Measurements from ENCODE around the gene THSD7B.

Gene THSD7B

DNA sequence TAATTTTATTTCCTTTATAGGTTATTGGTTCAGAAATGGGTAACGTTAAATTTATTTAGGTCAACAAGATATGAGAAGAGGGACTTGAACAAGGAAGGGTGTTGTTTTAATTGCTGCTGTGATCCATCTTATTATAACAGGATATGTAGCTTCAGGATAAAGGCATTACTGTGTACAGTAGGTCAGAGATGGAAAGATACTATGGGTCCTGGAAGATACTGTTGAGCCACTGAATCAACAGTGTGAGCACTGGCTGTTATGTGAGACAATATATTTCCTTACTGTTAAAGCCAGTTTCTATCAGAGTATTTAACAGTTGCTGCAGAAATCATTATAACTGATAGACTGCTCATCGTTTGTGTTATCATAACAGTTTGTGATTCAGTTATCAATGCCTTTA lies 414.7 kb downstream of the THSD7B start:
- Histone ChIP-seq H3K4me3 (ENCODE audit: low read depth in 1 of 2, low read length in 2 of 2) (no peak overlapping the region), H3K9me3 (ENCODE audit: control insufficient read depth in 1 of 2, low read length in 2 of 2) (no peaks in the 10 kb centered on the region), H3K36me3 (ENCODE audit: control insufficient read depth in 1 of 2, insufficient read depth in 2 of 2, low read length in 2 of 2) (no peaks in the 10 kb centered on the region), H3K4me1 (ENCODE audit: control insufficient read depth in 1 of 2, insufficient read depth in 2 of 2, low read length in 2 of 2) (no peaks in the 10 kb centered on the region), H3K27ac (ENCODE audit: low read depth, low read length) (no peak overlapping the region), H3K9ac (ENCODE audit: low read depth in 1 of 2, low read length in 2 of 2) (no peak overlapping the region), H3K27me3 (ENCODE audit: control insufficient read depth in 1 of 2, insufficient read depth in 2 of 2, low read length in 2 of 2) (no peaks in the 10 kb centered on the region)

DNA sequence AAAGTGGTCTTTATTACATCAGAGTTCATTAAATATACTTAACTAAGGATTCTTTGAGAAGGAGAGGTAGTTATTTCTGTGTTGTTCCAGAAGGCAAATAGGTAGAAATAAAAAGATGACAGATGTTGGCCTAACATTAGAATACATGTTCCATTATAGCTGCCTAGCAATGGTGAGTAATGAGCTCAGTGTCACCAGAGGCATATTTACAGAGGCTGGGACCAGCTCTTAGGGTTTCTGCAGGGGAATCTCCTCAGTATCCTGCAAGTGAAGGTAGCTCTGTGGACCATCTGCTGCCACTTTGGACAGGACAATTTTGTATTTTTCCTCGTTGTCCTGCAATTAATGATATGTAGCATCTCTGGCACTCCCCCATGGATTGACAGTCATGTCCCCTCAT lies 416.0 kb downstream of the THSD7B start:
- Histone ChIP-seq H3K36me3 (ENCODE audit: control insufficient read depth in 1 of 2, insufficient read depth in 2 of 2, low read length in 2 of 2) (no peaks in the 10 kb centered on the region), H3K27ac (ENCODE audit: low read depth, low read length) (no peak overlapping the region), H3K4me1 (ENCODE audit: control insufficient read depth in 1 of 2, insufficient read depth in 2 of 2, low read length in 2 of 2) (no peaks in the 10 kb centered on the region), H3K9ac (ENCODE audit: low read depth in 1 of 2, low read length in 2 of 2) (no peak overlapping the region), H3K27me3 (ENCODE audit: control insufficient read depth in 1 of 2, insufficient read depth in 2 of 2, low read length in 2 of 2) (no peaks in the 10 kb centered on the region), H3K9me3 (ENCODE audit: control insufficient read depth in 1 of 2, low read length in 2 of 2) (peaks cover 0 to 4% of the 10 kb centered on the region in 2 donors), H3K4me3 (ENCODE audit: low read depth in 1 of 2, low read length in 2 of 2) (no peak overlapping the region)

DNA sequence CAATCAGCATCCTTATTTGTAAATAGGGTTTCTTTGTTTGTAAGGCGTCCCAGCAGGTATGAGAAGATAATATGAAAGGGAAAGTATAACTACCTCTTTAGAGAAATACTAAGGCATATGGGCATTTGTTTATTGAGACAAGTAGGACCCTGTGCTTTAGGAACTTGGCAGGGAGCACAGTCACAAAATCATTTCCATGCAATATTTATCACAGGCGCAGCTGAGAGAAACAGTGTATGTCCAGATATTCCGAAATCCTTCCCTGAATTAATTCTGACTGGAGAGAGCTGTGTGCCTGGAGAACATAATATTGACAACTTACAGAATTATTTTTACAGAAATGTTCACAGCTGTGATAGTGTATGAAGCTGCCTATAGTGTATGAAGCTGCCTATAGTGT lies 416.7 kb downstream of the THSD7B start:
- no peak overlapping the region for H3K27ac ChIP-seq (ENCODE audit: low read depth, low read length)

DNA sequence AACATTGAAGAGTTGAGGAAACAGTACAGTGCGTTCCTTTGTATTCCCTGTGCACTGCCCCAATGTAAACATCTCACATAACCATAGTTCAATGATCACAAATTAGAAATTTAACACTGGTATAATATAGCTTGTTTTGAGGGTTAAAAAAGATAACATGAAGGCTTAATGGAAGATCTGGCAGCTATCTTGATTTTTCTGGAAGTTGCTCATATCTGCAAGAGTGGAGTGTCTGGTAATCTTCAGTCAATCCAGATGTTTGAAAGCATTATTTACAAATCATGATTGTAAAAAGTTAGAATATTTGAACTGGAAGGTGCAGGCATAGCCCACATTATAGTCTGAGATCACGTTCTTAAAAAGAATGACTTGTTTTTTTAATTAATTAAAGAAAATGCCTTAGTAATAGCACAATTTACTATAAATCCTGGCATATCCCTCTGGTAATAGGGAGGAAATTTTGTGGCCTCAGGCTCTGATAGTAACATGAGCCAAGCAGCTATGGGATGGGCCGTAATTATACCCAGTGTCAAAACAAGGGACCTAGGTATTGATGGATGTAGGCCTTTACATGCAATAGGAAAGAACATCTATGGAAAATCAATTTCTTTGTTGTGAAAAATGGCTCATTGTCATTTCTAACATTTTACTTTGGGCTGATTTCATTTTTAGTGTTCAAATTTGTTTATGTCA lies 418.0 kb downstream of the THSD7B start:
- Histone ChIP-seq H3K27ac (ENCODE audit: low read depth, low read length) (no peak overlapping the region), H3K4me3 (ENCODE audit: low read depth in 1 of 2, low read length in 2 of 2) (no peak overlapping the region), H3K36me3 (ENCODE audit: control insufficient read depth in 1 of 2, insufficient read depth in 2 of 2, low read length in 2 of 2) (no peaks in the 10 kb centered on the region), H3K27me3 (ENCODE audit: control insufficient read depth in 1 of 2, insufficient read depth in 2 of 2, low read length in 2 of 2) (no peaks in the 10 kb centered on the region), H3K9me3 (ENCODE audit: control insufficient read depth in 1 of 2, low read length in 2 of 2) (peaks cover 0 to 4% of the 10 kb centered on the region in 2 donors), H3K4me1 (ENCODE audit: control insufficient read depth in 1 of 2, insufficient read depth in 2 of 2, low read length in 2 of 2) (no peaks in the 10 kb centered on the region), H3K9ac (ENCODE audit: low read depth in 1 of 2, low read length in 2 of 2) (no peak overlapping the region)

More for the DNA sequence above, 416.7 kb downstream of the THSD7B start:
- Histone ChIP-seq H3K36me3 (ENCODE audit: control insufficient read depth in 1 of 2, insufficient read depth in 2 of 2, low read length in 2 of 2) (no peaks in the 10 kb centered on the region), H3K27me3 (ENCODE audit: control insufficient read depth in 1 of 2, insufficient read depth in 2 of 2, low read length in 2 of 2) (no peaks in the 10 kb centered on the region), H3K4me1 (ENCODE audit: control insufficient read depth in 1 of 2, insufficient read depth in 2 of 2, low read length in 2 of 2) (no peaks in the 10 kb centered on the region), H3K4me3 (ENCODE audit: low read depth in 1 of 2, low read length in 2 of 2) (no peak overlapping the region), H3K9me3 (ENCODE audit: control insufficient read depth in 1 of 2, low read length in 2 of 2) (peaks cover 0 to 4% of the 10 kb centered on the region in 2 donors), H3K9ac (ENCODE audit: low read depth in 1 of 2, low read length in 2 of 2) (no peak overlapping the region)

DNA sequence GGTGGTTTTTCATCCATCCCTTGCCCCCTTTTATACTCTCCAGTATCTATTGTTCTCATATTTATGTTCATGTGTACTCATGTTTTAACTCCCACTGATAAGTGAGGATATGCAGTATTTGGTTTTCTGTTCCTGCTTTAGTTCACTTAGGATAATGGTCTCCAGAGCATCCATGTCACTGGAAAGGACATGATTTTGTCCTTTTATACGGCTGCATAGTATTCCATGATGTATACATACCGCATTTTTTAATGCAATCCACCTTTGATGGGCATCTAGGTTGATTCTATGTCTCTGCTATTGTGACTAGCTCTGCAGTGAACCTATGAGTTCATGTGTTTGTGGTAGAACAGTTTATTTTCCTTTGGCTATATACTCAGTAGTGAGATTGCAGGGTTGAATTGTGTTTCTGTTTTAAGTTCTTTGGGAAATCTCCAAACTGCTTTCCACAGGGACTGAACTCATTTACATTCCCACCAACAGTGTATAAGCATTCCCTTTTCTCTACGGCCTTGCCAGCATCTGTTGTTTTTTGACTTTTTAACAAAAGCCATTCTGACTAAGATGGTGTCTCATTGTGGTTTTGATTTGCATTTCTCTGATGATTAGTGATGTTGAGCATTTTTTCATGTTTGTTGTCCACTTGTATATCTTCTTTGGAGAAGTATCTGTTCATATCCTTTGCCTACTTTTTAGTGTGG lies 420.2 kb downstream of the THSD7B start:
- no peak overlapping the region for H3K27ac ChIP-seq (ENCODE audit: low read depth, low read length)
- no peaks in the 10 kb centered on the region for H3K36me3 ChIP-seq (ENCODE audit: control insufficient read depth in 1 of 2, insufficient read depth in 2 of 2, low read length in 2 of 2)
- peaks cover 0 to 4% of the 10 kb centered on the region in 2 donors for H3K9me3 ChIP-seq (ENCODE audit: control insufficient read depth in 1 of 2, low read length in 2 of 2)

DNA sequence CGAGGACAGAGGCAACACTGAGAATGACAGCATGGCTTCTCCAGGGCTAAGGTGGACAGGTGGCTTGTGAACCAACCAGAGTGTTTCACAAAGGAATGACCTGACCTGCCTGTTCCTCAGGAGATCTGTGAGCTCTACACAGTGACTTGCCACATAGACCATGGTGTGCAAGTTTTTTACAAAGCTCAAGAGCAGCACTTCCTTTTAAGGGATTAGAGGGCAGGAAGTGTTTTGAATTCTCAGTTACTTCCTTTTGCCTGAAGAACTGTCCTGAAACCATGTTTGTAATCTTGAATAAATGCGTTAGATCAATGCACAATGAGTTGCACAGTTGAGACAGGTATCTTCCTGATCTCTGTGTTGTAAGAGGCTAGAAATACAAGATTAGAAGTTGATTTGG lies 421.9 kb downstream of the THSD7B start:
- Histone ChIP-seq H3K9me3 (ENCODE audit: control insufficient read depth in 1 of 2, low read length in 2 of 2) (peaks cover 0 to 4% of the 10 kb centered on the region in 2 donors), H3K4me1 (ENCODE audit: control insufficient read depth in 1 of 2, insufficient read depth in 2 of 2, low read length in 2 of 2) (no peaks in the 10 kb centered on the region), H3K36me3 (ENCODE audit: control insufficient read depth in 1 of 2, insufficient read depth in 2 of 2, low read length in 2 of 2) (no peaks in the 10 kb centered on the region), H3K9ac (ENCODE audit: low read depth in 1 of 2, low read length in 2 of 2) (no peak overlapping the region), H3K27ac (ENCODE audit: low read depth, low read length) (no peak overlapping the region), H3K27me3 (ENCODE audit: control insufficient read depth in 1 of 2, insufficient read depth in 2 of 2, low read length in 2 of 2) (no peaks in the 10 kb centered on the region), H3K4me3 (ENCODE audit: low read depth in 1 of 2, low read length in 2 of 2) (no peak overlapping the region)

More for the DNA sequence above, 420.2 kb downstream of the THSD7B start:
- Histone ChIP-seq H3K4me1 (ENCODE audit: control insufficient read depth in 1 of 2, insufficient read depth in 2 of 2, low read length in 2 of 2) (no peaks in the 10 kb centered on the region), H3K27me3 (ENCODE audit: control insufficient read depth in 1 of 2, insufficient read depth in 2 of 2, low read length in 2 of 2) (no peaks in the 10 kb centered on the region), H3K9ac (ENCODE audit: low read depth in 1 of 2, low read length in 2 of 2) (no peak overlapping the region), H3K4me3 (ENCODE audit: low read depth in 1 of 2, low read length in 2 of 2) (no peak overlapping the region)

DNA sequence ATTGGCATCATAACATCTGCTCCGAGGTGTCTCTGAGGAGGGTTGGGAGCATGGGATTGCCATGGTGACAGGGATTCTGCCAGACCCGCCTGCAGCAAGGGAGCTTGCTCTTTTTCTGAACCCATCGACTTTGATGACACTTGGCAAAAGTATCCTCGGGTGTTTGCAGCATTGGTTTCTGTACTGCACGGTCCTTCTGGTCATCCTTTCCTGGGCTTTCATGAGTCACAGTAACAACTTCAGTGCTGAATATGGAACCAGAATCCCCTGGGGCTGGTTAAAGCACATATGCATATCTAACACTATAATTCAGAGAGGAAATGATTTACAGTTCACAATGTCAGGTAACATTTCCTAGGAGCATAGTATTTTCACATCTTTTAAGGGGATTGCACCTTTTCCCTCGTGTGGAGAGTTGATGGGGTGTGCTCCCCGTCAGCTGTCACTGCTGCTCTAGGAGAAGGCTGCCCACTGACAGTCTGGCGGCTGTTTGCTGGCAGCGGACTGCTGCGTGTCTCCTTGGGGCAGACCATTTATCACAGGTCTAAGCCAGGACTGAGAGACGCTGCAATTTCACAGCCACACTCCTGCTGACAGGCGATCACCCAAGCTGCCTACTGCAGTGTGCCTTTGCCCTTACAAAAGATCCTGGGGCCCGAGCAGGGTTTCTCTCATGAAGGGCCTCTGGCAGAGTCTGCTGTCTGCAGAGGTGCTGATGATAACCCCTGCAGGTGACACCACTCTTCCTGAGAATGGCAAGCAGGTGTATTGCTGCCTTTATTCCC lies 425.3 kb downstream of the THSD7B start:
- Histone ChIP-seq H3K27ac (ENCODE audit: low read depth, low read length) (no peak overlapping the region), H3K4me1 (ENCODE audit: control insufficient read depth in 1 of 2, insufficient read depth in 2 of 2, low read length in 2 of 2) (no peaks in the 10 kb centered on the region), H3K9me3 (ENCODE audit: control insufficient read depth in 1 of 2, low read length in 2 of 2) (no peaks in the 10 kb centered on the region), H3K4me3 (ENCODE audit: low read depth in 1 of 2, low read length in 2 of 2) (no peak overlapping the region), H3K9ac (ENCODE audit: low read depth in 1 of 2, low read length in 2 of 2) (no peak overlapping the region), H3K27me3 (ENCODE audit: control insufficient read depth in 1 of 2, insufficient read depth in 2 of 2, low read length in 2 of 2) (no peaks in the 10 kb centered on the region), H3K36me3 (ENCODE audit: control insufficient read depth in 1 of 2, insufficient read depth in 2 of 2, low read length in 2 of 2) (no peaks in the 10 kb centered on the region)

DNA sequence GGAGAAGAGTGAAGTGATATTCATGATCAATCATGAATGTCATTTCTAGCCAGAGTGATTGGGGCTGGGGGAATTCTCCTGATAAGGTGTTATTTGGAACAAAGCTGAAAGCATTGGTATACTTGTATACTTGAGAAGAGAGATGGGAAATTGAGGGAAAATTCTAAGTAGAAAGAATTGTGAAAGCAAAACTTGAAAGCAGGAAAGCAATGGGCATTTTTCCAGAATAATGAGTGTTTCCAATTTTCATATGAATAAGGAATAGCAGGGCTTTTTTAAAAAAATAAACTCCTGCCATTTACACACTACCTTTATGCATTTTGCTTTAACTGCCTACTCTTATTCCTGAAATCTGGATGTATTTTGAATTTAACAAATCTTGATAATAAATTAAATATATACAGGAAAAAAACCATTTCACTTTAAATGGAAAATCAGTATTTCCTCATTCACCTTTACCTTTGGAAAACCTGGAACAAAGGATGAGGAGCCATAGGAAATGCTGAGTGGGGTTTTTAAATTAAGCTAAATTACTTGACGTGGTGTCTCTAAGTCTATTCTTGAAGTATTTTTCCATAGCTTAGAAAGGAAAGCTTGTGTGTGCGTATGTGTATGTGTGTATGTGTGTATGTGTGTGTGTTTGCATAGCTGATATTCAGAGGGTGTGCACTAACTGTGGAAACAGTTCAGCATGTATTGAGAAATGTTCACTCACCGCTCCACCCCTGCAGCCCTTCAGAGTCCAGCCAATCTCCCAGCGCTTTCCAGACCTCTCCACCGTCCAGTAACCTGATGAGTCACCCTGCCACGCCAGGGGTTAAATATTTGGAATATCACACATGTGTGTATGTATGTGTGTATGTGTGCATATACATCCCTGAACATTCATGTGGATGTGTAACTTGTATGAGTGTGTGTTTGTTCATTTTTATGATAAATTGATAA lies 427.3 kb downstream of the THSD7B start:
- Histone ChIP-seq H3K27me3 (ENCODE audit: control insufficient read depth in 1 of 2, insufficient read depth in 2 of 2, low read length in 2 of 2) (no peaks in the 10 kb centered on the region), H3K9ac (ENCODE audit: low read depth in 1 of 2, low read length in 2 of 2) (no peak overlapping the region), H3K4me1 (ENCODE audit: control insufficient read depth in 1 of 2, insufficient read depth in 2 of 2, low read length in 2 of 2) (no peaks in the 10 kb centered on the region), H3K9me3 (ENCODE audit: control insufficient read depth in 1 of 2, low read length in 2 of 2) (no peaks in the 10 kb centered on the region), H3K4me3 (ENCODE audit: low read depth in 1 of 2, low read length in 2 of 2) (no peak overlapping the region), H3K27ac (ENCODE audit: low read depth, low read length) (no peak overlapping the region), H3K36me3 (ENCODE audit: control insufficient read depth in 1 of 2, insufficient read depth in 2 of 2, low read length in 2 of 2) (no peaks in the 10 kb centered on the region)

DNA sequence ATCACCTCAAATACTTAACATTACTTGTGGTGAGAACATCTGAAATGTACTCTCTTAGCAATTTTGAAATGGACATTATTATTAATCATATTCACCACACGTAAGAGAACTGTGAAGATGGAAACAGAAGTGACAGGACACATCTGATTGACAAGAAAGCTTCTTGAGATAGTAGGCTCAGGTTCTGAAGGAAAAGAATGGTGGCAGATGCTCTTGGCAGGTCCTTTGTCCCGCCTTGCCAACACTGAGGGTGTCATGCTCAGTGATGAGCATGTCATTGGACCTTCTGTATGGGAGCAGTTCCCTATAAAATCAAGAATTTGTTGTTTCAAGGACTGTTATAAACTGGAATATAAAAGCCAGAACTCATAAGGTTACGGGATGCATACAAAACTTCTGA lies 428.1 kb downstream of the THSD7B start:
- Histone ChIP-seq H3K9ac (ENCODE audit: low read depth in 1 of 2, low read length in 2 of 2) (no peak overlapping the region), H3K27ac (ENCODE audit: low read depth, low read length) (no peak overlapping the region), H3K4me1 (ENCODE audit: control insufficient read depth in 1 of 2, insufficient read depth in 2 of 2, low read length in 2 of 2) (no peaks in the 10 kb centered on the region), H3K36me3 (ENCODE audit: control insufficient read depth in 1 of 2, insufficient read depth in 2 of 2, low read length in 2 of 2) (no peaks in the 10 kb centered on the region), H3K27me3 (ENCODE audit: control insufficient read depth in 1 of 2, insufficient read depth in 2 of 2, low read length in 2 of 2) (no peaks in the 10 kb centered on the region), H3K4me3 (ENCODE audit: low read depth in 1 of 2, low read length in 2 of 2) (no peak overlapping the region), H3K9me3 (ENCODE audit: control insufficient read depth in 1 of 2, low read length in 2 of 2) (no peaks in the 10 kb centered on the region)

All from duodenal mucosa (tissue), 2 donors.